ENCODE results near the gene GRK5. TPM values are rescaled to one million over a fixed set of nuclear protein-coding genes. Genes with fewer than 3 reads are reported as not detected.
"Not testable (repeated sequence)": the region's sequence is repeated elsewhere in the genome, so short reads cannot be mapped to it uniquely, and the experiment has no call there.

The GRK5 gene
- polyA plus RNA-seq, 1 donor from 2014 or later = 34.9 TPM

- Histone ChIP-seq H3K9ac (ENCODE audit: low read length) (no peak overlapping the region), H3K4me2 (ENCODE audit: low read length) (no peak overlapping the region), H3K4me3 (ENCODE audit: low read length) (no peak overlapping the region), H3F3A (ENCODE audit: insufficient read depth, low read length, poor library complexity, severe bottlenecking) (no peaks in the 10 kb centered on the region), H3K27me3 (ENCODE audit: insufficient read depth, low read depth, low read length) (no peaks in the 10 kb centered on the region), H2AFZ (ENCODE audit: low read depth, low read length) (no peak overlapping the region), H3K27ac (ENCODE audit: low read length) (no peak overlapping the region), H3K9me2 (ENCODE audit: insufficient read depth, low read length) (no peaks in the 10 kb centered on the region), H3K79me2 (replicated peaks; ENCODE audit: insufficient read depth, low read length) (no peaks in the 10 kb centered on the region), H3K9me3 (ENCODE audit: low read length) (no peaks in the 10 kb centered on the region), H4K20me1 (ENCODE audit: insufficient read depth) (no peaks in the 10 kb centered on the region), H3K36me3 (ENCODE audit: insufficient read depth, low read length) (no peaks in the 10 kb centered on the region)
- no peak for TF ChIP-seq EZH2 (IDR thresholded peaks at IDR 0.05; ENCODE audit: borderline replicate concordance, insufficient read depth, low read length, poor library complexity, severe bottlenecking)
- TF ChIP-seq POLR2AphosphoS5 (IDR thresholded peaks at IDR 0.05) = no peak
- no peak for TF ChIP-seq SMC3 (conservative IDR thresholded peaks at IDR 0.05; ENCODE audit: poor library complexity)
- no peak for TF ChIP-seq RAD21 (conservative IDR thresholded peaks at IDR 0.05)
- TF ChIP-seq MXI1 (conservative IDR thresholded peaks at IDR 0.05; ENCODE audit: poor library complexity, severe bottlenecking) = no peak
- TF ChIP-seq TAF1 (IDR thresholded peaks at IDR 0.05; ENCODE audit: low read depth) = no peak
These were observed 255.4 kb downstream of the GRK5 start for GRCh38 chr10:119462773-119463172.

DNA sequence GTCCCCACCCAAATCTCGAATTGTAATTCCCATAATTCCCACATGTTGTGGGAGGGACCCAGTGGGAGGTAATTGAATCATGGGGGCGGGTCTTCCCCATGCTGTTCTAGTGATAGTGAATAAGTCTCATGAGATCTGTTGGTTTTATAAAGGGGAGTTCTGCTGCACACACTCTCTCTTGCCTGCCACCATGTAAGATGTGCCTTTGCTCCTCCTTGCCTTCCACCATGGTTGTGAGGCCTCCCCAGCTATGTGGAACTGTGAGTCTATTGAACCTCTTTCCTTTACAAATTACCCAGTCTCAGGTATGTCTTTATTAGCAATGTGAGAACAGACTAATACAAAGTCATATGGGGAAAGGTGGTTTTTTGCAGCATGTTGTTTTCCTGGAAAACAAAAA, 255.8 kb downstream of the GRK5 start:
- H4K20me1 ChIP-seq (ENCODE audit: insufficient read depth); H3K79me2 ChIP-seq (replicated peaks; ENCODE audit: insufficient read depth, low read length); H3K9me2 ChIP-seq (ENCODE audit: insufficient read depth, low read length); H3K4me3 ChIP-seq (ENCODE audit: low read length); H3K27ac ChIP-seq (ENCODE audit: low read length); H3K9me3 ChIP-seq (ENCODE audit: low read length); H3K36me3 ChIP-seq (ENCODE audit: insufficient read depth, low read length); H3F3A ChIP-seq (ENCODE audit: insufficient read depth, low read length, poor library complexity, severe bottlenecking); H3K27me3 ChIP-seq (ENCODE audit: insufficient read depth, low read depth, low read length); H2AFZ ChIP-seq (ENCODE audit: low read depth, low read length); H3K4me2 ChIP-seq (ENCODE audit: low read length); H3K9ac ChIP-seq (ENCODE audit: low read length): not testable (repeated sequence)

DNA sequence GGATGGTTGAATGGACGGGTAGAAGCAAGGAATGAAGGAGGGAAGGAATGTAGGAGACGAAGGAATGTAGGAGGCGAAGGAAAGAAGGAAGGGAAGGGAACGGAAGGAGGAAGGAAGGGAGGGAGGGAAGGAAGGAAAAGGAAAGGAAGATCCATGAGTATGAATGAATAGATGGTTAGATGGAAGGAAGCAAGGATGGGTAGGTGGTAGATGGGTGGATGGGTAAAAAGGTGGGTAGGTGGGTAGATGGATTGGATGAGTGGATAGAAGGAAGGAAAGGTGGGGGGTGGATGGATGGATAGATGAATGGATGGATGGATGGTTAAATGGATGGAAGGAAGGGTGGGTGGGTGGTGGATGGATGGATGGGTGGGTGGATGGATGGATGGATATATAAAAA, 257.7 kb downstream of the GRK5 start:
- no peak overlapping the region for H2AFZ ChIP-seq (ENCODE audit: low read depth, low read length)
- no peak overlapping the region for H3K4me2 ChIP-seq (ENCODE audit: low read length)
- H4K20me1 ChIP-seq (ENCODE audit: insufficient read depth) = no peaks in the 10 kb centered on the region
- no peak overlapping the region for H3K9ac ChIP-seq (ENCODE audit: low read length)
- no peak for TF ChIP-seq EZH2 (IDR thresholded peaks at IDR 0.05; ENCODE audit: borderline replicate concordance, insufficient read depth, low read length, poor library complexity, severe bottlenecking)
- TF ChIP-seq, protein P1, sequence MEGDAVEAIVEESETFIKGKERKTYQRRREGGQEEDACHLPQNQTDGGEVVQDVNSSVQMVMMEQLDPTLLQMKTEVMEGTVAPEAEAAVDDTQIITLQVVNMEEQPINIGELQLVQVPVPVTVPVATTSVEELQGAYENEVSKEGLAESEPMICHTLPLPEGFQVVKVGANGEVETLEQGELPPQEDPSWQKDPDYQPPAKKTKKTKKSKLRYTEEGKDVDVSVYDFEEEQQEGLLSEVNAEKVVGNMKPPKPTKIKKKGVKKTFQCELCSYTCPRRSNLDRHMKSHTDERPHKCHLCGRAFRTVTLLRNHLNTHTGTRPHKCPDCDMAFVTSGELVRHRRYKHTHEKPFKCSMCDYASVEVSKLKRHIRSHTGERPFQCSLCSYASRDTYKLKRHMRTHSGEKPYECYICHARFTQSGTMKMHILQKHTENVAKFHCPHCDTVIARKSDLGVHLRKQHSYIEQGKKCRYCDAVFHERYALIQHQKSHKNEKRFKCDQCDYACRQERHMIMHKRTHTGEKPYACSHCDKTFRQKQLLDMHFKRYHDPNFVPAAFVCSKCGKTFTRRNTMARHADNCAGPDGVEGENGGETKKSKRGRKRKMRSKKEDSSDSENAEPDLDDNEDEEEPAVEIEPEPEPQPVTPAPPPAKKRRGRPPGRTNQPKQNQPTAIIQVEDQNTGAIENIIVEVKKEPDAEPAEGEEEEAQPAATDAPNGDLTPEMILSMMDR (IDR thresholded peaks at IDR 0.05; ENCODE audit: poor library complexity, severe bottlenecking) = no peak
- TF ChIP-seq MXI1 (conservative IDR thresholded peaks at IDR 0.05; ENCODE audit: poor library complexity, severe bottlenecking) = no peak
- TF ChIP-seq SMC3 (conservative IDR thresholded peaks at IDR 0.05; ENCODE audit: poor library complexity) = no peak
- no peak for TF ChIP-seq TAF1 (IDR thresholded peaks at IDR 0.05; ENCODE audit: low read depth)
- TF ChIP-seq RAD21 (conservative IDR thresholded peaks at IDR 0.05) = no peak
- TF ChIP-seq EP300 (conservative IDR thresholded peaks at IDR 0.05; ENCODE audit: poor library complexity, severe bottlenecking) = no peak
- no peak for TF ChIP-seq POLR2AphosphoS5 (IDR thresholded peaks at IDR 0.05)
- TF ChIP-seq, protein P2, sequence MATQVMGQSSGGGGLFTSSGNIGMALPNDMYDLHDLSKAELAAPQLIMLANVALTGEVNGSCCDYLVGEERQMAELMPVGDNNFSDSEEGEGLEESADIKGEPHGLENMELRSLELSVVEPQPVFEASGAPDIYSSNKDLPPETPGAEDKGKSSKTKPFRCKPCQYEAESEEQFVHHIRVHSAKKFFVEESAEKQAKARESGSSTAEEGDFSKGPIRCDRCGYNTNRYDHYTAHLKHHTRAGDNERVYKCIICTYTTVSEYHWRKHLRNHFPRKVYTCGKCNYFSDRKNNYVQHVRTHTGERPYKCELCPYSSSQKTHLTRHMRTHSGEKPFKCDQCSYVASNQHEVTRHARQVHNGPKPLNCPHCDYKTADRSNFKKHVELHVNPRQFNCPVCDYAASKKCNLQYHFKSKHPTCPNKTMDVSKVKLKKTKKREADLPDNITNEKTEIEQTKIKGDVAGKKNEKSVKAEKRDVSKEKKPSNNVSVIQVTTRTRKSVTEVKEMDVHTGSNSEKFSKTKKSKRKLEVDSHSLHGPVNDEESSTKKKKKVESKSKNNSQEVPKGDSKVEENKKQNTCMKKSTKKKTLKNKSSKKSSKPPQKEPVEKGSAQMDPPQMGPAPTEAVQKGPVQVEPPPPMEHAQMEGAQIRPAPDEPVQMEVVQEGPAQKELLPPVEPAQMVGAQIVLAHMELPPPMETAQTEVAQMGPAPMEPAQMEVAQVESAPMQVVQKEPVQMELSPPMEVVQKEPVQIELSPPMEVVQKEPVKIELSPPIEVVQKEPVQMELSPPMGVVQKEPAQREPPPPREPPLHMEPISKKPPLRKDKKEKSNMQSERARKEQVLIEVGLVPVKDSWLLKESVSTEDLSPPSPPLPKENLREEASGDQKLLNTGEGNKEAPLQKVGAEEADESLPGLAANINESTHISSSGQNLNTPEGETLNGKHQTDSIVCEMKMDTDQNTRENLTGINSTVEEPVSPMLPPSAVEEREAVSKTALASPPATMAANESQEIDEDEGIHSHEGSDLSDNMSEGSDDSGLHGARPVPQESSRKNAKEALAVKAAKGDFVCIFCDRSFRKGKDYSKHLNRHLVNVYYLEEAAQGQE (IDR thresholded peaks at IDR 0.05; ENCODE audit: borderline replicate concordance) = no peak
- H3K27ac ChIP-seq (ENCODE audit: low read length) = no peak overlapping the region
- no peaks in the 10 kb centered on the region for H3K9me2 ChIP-seq (ENCODE audit: insufficient read depth, low read length)
- H3K4me3 ChIP-seq (ENCODE audit: low read length) = no peak overlapping the region
- H3K9me3 ChIP-seq (ENCODE audit: low read length) = no peaks in the 10 kb centered on the region
- H3K27me3 ChIP-seq (ENCODE audit: insufficient read depth, low read depth, low read length) = no peaks in the 10 kb centered on the region
- H3F3A ChIP-seq (ENCODE audit: insufficient read depth, low read length, poor library complexity, severe bottlenecking) = no peaks in the 10 kb centered on the region
- no peaks in the 10 kb centered on the region for H3K79me2 ChIP-seq (replicated peaks; ENCODE audit: insufficient read depth, low read length)
- H3K36me3 ChIP-seq (ENCODE audit: insufficient read depth, low read length) = no peaks in the 10 kb centered on the region
